ENCODE results near the gene C16orf46.

DNA sequence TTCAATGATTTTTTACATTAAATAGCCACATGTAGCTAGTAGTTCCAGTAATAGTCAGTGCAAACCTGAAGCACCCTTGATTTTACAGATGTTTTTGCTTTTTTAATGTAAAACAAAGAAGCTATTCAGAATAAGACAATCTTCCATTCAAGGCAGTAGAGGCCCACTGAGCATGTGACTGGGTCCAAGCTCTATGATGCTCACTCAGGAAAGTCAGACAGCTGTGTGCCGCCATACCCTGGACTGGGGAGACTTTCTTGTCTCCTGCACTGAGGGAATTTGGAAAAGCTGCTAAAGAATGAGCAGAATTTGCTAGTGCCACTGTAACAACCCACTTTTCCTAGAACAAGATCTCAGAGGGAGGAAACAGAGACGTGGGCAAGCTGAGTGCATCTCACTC lies 58.5 kb downstream of the C16orf46 start:
- TF ChIP-seq CTCF (IDR thresholded peaks at IDR 0.05; ENCODE audit: low read depth, low read length, poor library complexity, severe bottlenecking) (no peak), EZH2phosphoT487 (IDR thresholded peaks at IDR 0.05; ENCODE audit: borderline replicate concordance, low read length) (no peak)

Measured in DOHH2 (cell line).